NB4 (cell line): ENCODE data around the gene TCEANC.
"Not testable (repeated sequence)": the region's sequence is repeated elsewhere in the genome, so short reads cannot be mapped to it uniquely, and the experiment has no call there.

Experiments
- DNase-seq: peaks from one replicate; pipeline ENCODE4 v3.0.0; 2010; ENCODE audit warnings: low read depth
- H3K4me3 ChIP-seq: one replicate; pipeline ENCODE4 v1.5.1; 2011; ENCODE audit warnings: mild to moderate bottlenecking, low read depth, low read length, moderate library complexity
- CTCF ChIP-seq: IDR thresholded peaks from one replicate; pipeline ENCODE4 v1.5.1; 2012; ENCODE audit warnings: low read depth, low read length
- MYC ChIP-seq: IDR thresholded peaks from 2 replicates; pipeline ENCODE4 v1.6.1; 2011; ENCODE audit warnings: low read depth, low read length
- POLR2A ChIP-seq: IDR thresholded peaks from 2 replicates; pipeline ENCODE4 v1.6.1; 2011; ENCODE audit warnings: mild to moderate bottlenecking; ENCODE audit not compliant: insufficient read length; ENCODE audit errors: extremely low read depth
- TF ChIP-seq, protein P1 (sequence below): IDR thresholded peaks from 2 replicates; pipeline ENCODE4 v1.6.1; 2011; ENCODE audit warnings: low read depth, low read length

TCEANC gene

DNA sequence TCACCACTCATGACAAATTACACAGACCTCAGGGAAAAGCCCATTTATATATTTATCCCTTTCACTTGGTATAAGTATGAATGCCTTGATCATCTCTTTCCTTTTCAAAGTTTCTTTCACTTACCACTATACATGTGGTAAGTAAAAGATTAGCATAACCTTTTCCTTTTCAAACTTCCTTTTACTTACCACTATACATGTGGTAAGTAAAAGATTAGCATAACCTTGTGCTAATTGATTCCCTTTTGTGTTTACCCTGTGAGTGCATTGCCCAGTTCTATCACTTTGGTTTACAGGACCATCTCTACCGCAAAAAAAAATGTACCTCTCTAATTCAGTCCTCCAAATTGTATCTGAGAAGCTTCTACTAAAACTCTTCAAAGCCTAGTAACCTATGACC is 32.7 kb upstream of the TCEANC start:
- TF ChIP-seq CTCF = no peak
- no peak for TF ChIP-seq MYC
- TF ChIP-seq, protein P1, sequence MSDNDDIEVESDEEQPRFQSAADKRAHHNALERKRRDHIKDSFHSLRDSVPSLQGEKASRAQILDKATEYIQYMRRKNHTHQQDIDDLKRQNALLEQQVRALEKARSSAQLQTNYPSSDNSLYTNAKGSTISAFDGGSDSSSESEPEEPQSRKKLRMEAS = no peak
- TF ChIP-seq POLR2A = no peak
- H3K4me3 ChIP-seq = no peak overlapping the region
- no peak for DNase-seq

DNA sequence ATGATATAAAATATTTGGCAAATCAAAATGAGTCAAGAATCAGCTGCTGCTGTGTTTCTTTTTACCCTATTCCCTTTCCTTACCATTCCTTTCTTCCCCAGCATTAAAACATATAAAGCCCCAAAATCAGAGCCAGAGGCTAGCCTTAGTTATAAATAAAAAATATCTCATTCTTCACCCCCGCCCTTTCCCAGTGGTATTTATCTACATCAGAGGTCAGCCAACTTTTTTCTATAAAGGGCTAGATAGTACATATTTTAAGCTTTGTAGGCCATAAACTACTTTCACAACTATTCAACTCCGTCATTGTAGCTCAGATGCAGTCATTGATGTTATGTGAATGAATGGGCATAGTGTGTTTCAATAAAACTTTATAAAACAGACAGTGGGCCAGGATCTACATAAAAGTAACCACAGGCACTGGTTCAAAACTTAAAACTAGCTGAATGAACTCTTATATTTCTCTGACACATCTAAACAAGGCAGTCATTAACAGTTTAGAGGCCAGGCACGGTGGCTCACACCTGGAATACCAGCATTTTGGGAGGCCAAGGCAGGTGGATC is 30.5 kb upstream of the TCEANC start:
- TF ChIP-seq, protein P1 = no peak
- TF ChIP-seq POLR2A = no peak
- TF ChIP-seq CTCF = no peak
- no peak for TF ChIP-seq MYC
- DNase-seq = no peak
- no peak overlapping the region for H3K4me3 ChIP-seq

DNA sequence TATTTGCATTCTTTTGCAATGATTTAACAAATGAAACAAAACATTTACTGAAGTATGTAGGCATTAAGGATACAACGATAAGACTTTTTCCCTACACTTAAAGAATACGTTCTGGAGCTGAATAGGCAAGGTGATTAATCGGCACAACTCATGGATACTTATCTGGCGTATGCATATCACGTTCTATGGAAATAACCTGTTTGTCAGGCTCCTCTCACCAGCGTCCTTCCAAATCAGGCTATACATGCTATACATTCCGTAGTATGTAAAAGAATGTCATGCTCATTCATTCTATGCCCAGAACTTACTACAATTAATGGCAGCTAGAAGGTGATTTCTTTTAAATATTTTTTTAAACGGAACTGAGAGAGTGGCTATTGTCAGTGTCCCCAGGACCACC is 25.6 kb upstream of the TCEANC start:
- no peak for TF ChIP-seq CTCF
- TF ChIP-seq MYC = no peak
- TF ChIP-seq, protein P1 = no peak
- no peak overlapping the region for H3K4me3 ChIP-seq
- DNase-seq = no peak

DNA sequence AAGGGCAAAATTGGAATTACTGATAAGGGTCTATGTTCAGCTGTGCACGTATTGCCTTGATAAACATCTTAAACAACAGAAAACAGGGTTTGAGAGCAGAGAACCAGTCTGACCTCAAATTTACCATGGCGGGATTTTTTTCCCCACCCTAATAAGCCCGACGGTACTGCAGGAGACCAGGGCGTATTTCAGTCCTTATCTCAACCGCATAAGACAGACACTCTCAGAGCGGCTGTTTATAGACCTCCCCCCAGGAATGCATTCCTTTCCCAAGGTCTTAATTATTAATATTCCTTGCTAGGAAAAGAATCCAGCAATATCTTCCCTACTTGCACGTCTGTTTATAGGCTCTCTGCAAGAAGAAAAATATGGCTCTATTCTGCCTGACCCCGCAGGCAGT is 15.7 kb upstream of the TCEANC start:
- not testable (repeated sequence) for DNase-seq, H3K4me3 ChIP-seq

DNA sequence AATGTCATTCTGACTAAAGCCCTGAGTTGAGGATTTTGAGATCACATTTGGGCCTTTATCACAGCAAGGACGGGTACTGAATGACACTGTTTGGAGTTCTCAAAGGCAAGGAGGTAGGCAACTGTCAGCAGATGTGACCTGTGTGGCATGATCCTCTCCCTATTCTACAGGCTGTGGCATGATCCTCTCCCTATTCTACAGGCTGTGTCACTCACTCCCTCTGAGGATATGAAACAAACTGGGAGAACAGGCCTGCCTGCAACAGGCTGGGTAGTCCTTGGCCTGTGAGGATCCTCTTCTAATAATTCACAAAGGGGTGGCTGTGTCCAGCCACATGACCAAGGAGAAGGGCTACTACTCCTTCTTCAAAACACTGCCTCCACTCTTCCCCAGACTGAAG is 14.9 kb upstream of the TCEANC start:
- TF ChIP-seq POLR2A = no peak
- no peak for TF ChIP-seq MYC
- TF ChIP-seq, protein P1 = no peak
- TF ChIP-seq CTCF = no peak
- no peak overlapping the region for H3K4me3 ChIP-seq
- no peak for DNase-seq

GRCh38 chrX:13638826-13639225 is 14.1 kb upstream of the TCEANC start:
- no peak for DNase-seq

GRCh38 chrX:13641684-13642083 is 11.3 kb upstream of the TCEANC start:
- DNase-seq = not testable (repeated sequence)

More at GRCh38 chrX:13638826-13639225, 14.1 kb upstream of the TCEANC start:
- no peak overlapping the region for H3K4me3 ChIP-seq
- no peak for TF ChIP-seq MYC
- TF ChIP-seq, protein P1 = no peak
- TF ChIP-seq CTCF = no peak
- TF ChIP-seq POLR2A = no peak

More at GRCh38 chrX:13641684-13642083, 11.3 kb upstream of the TCEANC start:
- H3K4me3 ChIP-seq = not testable (repeated sequence)
